Measurements from ENCODE around the gene GATA5. TPM values are rescaled to one million over a fixed set of nuclear protein-coding genes. Genes with fewer than 3 reads are reported as not detected.

GATA5 gene
- total and polyA plus RNA-seq, 12 donors = 0.11 to 5.1 (median 0.60) TPM

- 5 to 7% methylated on average over 70 to 93 of the region's 93 CpGs for WGBS, 2 donors
- ATAC-seq (peak in 1 of 8 donors; percentile 5), DNase-seq (no peak)
- TF ChIP-seq CTCF (IDR thresholded peaks at IDR 0.05) = no peak
- intact Hi-C loops (cut with DNase I) = no loop called here
- H3K27ac ChIP-seq = peak overlapping the region in 1 of 10 donors; percentile 12
- no peaks in the 10 kb centered on the region for H3K36me3 ChIP-seq
- H3K4me3 ChIP-seq = peak overlapping the region in 9 of 10 donors; percentile 28 to 59 (median 48)
- no peaks in the 10 kb centered on the region for H3K9me3 ChIP-seq
- H3K27me3 ChIP-seq = peaks cover 33 to 91% (median 69%) of the 10 kb centered on the region in 7 donors
- peaks cover 0 to 20% (median 12%) of the 10 kb centered on the region in 9 donors for H3K4me1 ChIP-seq
These were observed 596 bp downstream of the GATA5 start for GRCh38 chr20:62475027-62475771.

GRCh38 chr20:62474604-62475026 is 1.2 kb downstream of the GATA5 start:
- Histone ChIP-seq H3K27me3 (peaks cover 33 to 89% (median 69%) of the 10 kb centered on the region in 7 donors), H3K36me3 (no peaks in the 10 kb centered on the region), H3K9me3 (no peaks in the 10 kb centered on the region), H3K27ac (peak overlapping the region in 1 of 10 donors; percentile 5), H3K4me1 (peaks cover 0 to 20% (median 12%) of the 10 kb centered on the region in 9 donors), H3K4me3 (peak overlapping the region in 6 of 10 donors; percentile 28 to 59 (median 50))
- ATAC-seq (no peak), DNase-seq (no peak)
- TF ChIP-seq CTCF (IDR thresholded peaks at IDR 0.05) = no peak
- intact Hi-C loops (cut with DNase I) = no loop called here
- 20 to 22% methylated on average over 25 of the region's 25 CpGs for WGBS, 2 donors

- TF ChIP-seq CTCF (IDR thresholded peaks at IDR 0.05) = no peak
- Histone ChIP-seq H3K4me3 (peak overlapping the region in 4 of 10 donors; percentile 40 to 59 (median 52)), H3K27me3 (peaks cover 33 to 85% (median 68%) of the 10 kb centered on the region in 7 donors), H3K4me1 (peaks cover 0 to 20% (median 12%) of the 10 kb centered on the region in 9 donors), H3K9me3 (no peaks in the 10 kb centered on the region), H3K27ac (peak overlapping the region in 1 of 10 donors; percentile 5), H3K36me3 (no peaks in the 10 kb centered on the region)
- 31 to 35% methylated on average over 52 of the region's 52 CpGs for WGBS, 2 donors
- no peak for ATAC-seq
- intact Hi-C loops (cut with DNase I) = no loop called here
- no peak for DNase-seq
These were observed 1.8 kb downstream of the GATA5 start for GRCh38 chr20:62473717-62474603.

- H3K27me3 ChIP-seq = peaks cover 32 to 84% (median 67%) of the 10 kb centered on the region in 7 donors
These were observed 2.7 kb downstream of the GATA5 start for GRCh38 chr20:62472941-62473585.

More at GRCh38 chr20:62472941-62473585, 2.7 kb downstream of the GATA5 start:
- intact Hi-C loops (cut with DNase I) = no loop called here
- H3K4me1 ChIP-seq = peaks cover 0 to 20% (median 12%) of the 10 kb centered on the region in 9 donors
- 74 to 83% methylated on average over 30 of the region's 30 CpGs for WGBS, 2 donors
- ATAC-seq (peak in 1 of 8 donors; percentile 27), DNase-seq (no peak)
- H3K27ac ChIP-seq = no peak overlapping the region
- H3K9me3 ChIP-seq = no peaks in the 10 kb centered on the region
- no peaks in the 10 kb centered on the region for H3K36me3 ChIP-seq
- no peak for TF ChIP-seq CTCF (IDR thresholded peaks at IDR 0.05)
- H3K4me3 ChIP-seq = no peak overlapping the region
